ENCODE results near the gene DRG2.

The DRG2 gene

GRCh38 chr17:18076936-18077335, 10.8 kb upstream of the DRG2 start:
- DNase-seq (ENCODE audit: low spot score): no peak

- DNase-seq (ENCODE audit: low spot score): no peak
Observed at GRCh38 chr17:18079543-18079942, 8.2 kb upstream of the DRG2 start.

DNA sequence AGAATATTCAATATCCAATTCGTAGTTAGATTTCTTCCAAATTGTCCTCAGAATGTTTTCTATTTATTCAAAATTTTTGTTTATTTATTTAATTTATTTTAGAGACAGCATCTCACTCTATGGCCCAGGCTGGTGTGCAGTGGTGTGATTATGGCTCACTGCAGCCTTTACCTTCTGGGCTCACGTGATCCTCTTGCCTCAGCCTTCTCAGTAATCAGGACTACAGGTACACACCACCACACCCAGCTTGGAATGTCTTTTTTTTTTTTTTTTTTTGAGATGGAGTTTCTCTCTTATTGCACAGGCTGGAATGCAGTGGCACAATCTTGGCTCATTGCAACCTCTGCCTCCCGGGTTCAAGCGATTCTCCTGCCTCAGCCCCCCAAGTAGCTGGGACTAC, 3.5 kb upstream of the DRG2 start:
- no peak for DNase-seq (ENCODE audit: low spot score)

- DNase-seq (ENCODE audit: low spot score): no peak
Observed at GRCh38 chr17:18089613-18090012, 1.9 kb downstream of the DRG2 start.

DNA sequence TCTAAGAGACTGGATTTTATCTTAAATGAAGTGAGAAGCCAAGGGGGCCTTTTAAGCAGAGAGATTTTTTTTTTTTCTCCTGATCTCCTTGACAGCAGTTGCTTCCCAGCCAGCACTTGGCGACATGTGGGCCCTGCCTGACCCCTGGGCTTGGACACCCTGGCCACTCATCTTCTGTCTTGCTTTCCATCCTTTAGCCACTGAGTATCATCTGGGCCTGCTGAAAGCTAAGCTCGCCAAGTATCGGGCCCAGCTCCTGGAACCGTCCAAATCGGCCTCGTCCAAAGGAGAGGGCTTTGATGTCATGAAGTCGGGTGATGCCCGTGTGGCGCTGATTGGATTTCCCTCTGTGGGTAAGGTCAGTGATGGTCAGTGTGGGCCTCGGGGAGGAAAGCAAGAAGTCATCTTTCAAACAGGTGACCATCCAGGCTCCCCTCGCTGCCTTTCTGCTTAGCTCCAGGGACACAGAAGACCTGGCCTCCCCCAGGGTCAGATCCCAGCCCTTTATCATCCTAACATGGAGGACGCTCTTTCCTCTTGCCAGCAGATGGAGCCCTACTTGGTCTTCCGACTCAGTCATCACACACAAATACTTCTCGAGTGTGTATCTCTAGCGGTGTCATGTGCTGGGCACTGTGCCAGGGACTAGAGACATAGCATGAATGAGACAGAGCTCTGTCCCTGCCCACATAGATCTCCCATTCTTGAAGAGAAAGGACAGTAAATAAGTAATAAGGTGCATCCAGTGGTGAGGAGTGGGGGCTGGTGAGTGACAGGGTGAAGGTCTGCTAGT, 6.1 kb downstream of the DRG2 start:
- DNase-seq (ENCODE audit: low spot score): no peak

- DNase-seq (ENCODE audit: low spot score): no peak
Observed at GRCh38 chr17:18094409-18094807, 6.7 kb downstream of the DRG2 start.

GRCh38 chr17:18099516-18099915, 11.8 kb downstream of the DRG2 start:
- DNase-seq (ENCODE audit: low spot score): no peak

DNA sequence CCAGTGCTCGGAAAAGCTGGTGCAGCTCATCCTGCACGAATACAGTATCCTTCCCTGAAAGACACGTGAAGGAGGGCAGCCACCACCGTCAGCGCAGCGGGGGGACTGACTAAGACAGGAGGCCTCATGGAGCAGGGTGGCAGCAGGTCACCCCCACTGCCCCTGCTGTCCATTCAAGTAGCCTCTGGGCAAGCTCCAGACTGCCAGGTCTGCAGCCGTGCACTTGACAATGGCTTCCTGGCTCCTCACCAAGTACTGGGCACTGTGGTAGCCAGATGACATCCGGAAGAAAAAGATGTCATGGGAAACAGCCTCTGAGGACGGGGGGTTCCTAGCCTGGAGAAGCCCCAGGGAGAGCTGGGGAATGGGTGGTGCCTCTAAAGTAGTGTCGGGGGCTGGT, 12.9 kb downstream of the DRG2 start:
- DNase-seq (ENCODE audit: low spot score): no peak

GRCh38 chr17:18101828-18102227, 14.1 kb downstream of the DRG2 start:
- DNase-seq (ENCODE audit: low spot score): no peak

- DNase-seq (ENCODE audit: low spot score): no peak
Observed at GRCh38 chr17:18102640-18103039, 14.9 kb downstream of the DRG2 start.

GRCh38 chr17:18105027-18105426, 17.3 kb downstream of the DRG2 start:
- no peak for DNase-seq (ENCODE audit: low spot score)

- DNase-seq (ENCODE audit: low spot score): no peak
Observed at GRCh38 chr17:18105595-18105994, 17.8 kb downstream of the DRG2 start.

DNA sequence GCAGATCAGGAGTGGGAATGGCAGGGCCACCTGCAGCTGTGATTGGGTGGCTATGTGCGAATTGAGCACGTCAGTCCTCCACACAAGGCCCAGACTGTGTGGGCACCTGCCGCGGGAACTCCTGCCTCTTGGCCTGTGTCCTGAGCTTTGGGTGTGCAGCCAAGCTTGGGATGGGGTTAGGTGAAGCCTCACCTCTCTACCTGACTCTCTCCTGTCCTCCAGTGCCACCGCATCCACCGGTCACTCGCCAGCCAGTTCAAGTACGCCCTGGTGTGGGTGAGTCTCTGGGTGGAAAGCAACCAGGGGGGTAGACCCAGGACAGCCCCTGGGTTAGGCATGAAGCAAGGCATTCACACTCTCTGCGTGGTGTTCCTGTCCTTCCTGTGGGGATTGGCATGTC, 18.5 kb downstream of the DRG2 start:
- DNase-seq (ENCODE audit: low spot score): no peak

- no peak for DNase-seq (ENCODE audit: low spot score)
Observed at GRCh38 chr17:18107061-18107790, 19.5 kb downstream of the DRG2 start.

GRCh38 chr17:18107971-18108370, 20.2 kb downstream of the DRG2 start:
- no peak for DNase-seq (ENCODE audit: low spot score)

GRCh38 chr17:18108401-18109312, 20.9 kb downstream of the DRG2 start, which contains the start of gene MYO15A:
Gene MYO15A (plus strand): TSS chr17:18108756. CDS start chr17:18118801, 10,045 bp downstream.
- no peak for DNase-seq (ENCODE audit: low spot score)

DNA sequence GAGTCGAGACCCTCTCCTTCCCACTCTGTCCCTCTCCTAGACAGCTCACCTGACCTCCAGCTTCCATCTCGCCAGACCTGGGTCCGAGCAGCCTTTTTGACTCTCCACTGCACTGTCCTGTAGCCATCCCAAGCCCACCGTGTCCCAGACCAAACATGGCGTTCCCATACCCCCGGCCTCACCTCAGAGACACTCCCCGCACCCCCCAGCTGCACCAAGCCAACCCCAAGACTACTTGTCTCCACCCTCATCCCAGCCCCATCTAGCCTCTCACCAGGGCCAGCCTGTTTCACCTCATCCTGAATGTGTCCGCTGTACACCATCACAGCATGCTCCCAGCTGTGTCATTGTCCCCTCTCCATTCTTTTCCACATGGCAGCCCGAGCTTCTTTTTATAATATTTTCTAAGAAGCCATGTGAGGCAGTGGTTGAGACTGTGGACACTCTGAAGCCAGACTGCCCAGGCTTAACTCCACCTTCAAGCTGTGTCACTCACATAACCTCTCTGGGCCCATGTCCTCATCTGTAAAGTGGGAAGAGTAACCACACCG, 22.3 kb downstream of the DRG2 start:
- DNase-seq (ENCODE audit: low spot score): no peak

DNA sequence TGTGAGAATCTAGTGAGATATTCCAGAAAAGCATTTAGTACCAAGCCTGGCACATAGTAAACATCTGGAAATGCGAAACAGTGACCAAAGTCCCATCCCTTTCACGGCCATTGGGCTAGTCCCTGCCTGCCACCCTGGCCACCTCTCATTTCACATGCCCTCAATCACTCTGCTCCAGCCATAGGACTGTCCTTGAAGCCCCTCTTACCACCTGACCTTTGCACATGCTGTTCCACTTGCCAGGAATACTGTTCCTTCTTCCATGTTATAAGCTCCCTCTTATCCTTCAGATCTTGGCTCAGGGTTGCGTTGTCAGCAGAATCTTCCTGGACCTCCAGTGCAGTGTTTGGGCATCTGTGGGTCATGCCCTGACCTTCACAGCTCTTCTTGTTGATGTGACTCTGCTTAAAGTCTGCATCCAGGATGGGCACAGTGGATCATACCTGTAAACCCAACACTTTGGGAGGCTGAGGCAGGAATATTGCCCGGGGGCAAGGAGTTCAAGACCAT, 22.9 kb downstream of the DRG2 start:
- DNase-seq (ENCODE audit: low spot score): no peak

DNA sequence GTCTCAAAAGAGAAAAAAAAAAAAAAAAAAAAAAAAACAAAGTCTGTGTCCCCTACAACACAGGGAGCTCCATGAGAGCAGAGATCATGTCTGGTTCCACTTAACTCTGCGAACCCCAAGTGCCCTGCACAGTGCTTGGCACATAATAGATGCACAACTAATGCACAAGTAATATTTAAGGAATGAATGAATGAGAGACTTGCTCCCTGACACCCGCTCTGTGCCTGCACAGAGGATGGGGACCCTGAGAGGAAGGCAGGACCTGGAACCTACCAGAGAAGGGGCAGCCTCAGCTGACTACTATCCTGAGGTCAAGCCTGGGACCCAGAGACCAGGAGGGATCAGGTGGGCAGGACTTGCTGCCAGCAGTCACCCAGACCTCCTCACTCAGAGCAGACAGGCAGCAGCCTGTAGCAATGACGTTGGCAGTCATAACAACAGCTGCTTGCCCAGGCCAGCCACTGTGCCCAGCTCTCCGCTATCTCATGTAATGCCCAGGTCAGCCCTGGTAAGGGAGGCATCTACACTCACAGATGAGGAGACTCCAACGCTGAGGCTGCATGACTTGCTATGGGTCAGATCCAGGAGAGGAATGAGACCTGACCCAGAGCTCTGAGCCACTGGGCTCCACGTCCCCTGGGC, 23.7 kb downstream of the DRG2 start:
- no peak for DNase-seq (ENCODE audit: low spot score)

DNA sequence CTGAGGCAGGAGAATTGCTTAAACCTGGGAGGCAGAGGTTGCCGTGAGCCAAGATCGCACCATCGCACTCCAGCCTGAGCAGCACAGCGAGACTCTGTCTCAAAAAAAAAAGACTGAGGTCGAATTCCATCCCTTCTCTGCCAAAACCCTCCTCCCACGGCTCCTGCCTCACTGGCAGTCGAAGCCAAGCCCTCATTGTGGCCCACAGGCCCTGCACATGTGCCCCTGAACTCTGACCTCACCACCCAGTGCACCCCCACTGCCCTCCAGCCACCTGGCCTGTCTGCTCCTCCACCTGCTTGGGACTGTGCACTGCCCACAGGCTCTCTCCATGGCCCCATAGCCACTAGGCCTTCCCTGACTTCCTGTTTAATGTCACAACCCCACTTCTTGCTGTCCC, 27.8 kb downstream of the DRG2 start:
- DNase-seq (ENCODE audit: low spot score): no peak

DNA sequence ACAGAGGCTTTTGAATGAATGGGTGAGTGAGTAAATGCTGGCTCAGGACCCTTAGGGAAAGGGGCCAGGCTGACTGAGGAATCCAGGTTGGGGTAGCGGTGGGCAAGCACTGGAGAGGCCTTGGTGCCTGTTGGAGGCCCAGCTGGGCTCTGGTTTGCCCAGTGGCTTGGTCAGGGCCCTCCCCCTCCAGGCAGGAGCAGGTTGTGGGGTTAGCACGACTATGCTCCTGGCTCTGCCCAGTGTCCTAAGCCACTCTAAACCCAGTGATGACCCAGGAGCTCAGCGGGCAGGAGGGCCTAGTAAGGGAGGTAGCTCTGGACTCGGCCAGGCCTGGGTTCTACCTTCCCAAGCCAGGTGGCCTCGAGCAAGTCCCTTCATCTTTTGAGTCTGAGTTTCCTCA, 28.3 kb downstream of the DRG2 start:
- DNase-seq (ENCODE audit: low spot score): no peak
